DMS53 treated with DMSO at 0.1 percent for 48 hours (cell line): ENCODE measurements around the gene MRPS18C.
A peak's percentile ranks its signal among the peaks of the same experiment; 100 is the strongest.

ENCODE experiments used
- DNase-seq: peaks from one replicate; lab custom pipeline; 2025; ENCODE audit not compliant: unreplicated experiment; lab: John Stamatoyannopoulos, UW

The MRPS18C gene

GRCh38 chr4:83455281-83456183 lies at the start of gene MRPS18C, which contains the start of gene HELQ:
MRPS18C (plus strand) TSS chr4:83456058; CDS start chr4:83456078, 20 bp downstream.
HELQ (minus strand) TSS chr4:83455823; CDS start chr4:83455693, 130 bp downstream.
- peak; percentile 93 for DNase-seq

GRCh38 chr4:83408908-83409307 lies 47.0 kb upstream of the MRPS18C start:
- DNase-seq: no peak

GRCh38 chr4:83413676-83414075 lies 42.2 kb upstream of the MRPS18C start:
- DNase-seq: no peak

GRCh38 chr4:83417566-83417965 lies 38.3 kb upstream of the MRPS18C start:
- no peak for DNase-seq

- no peak for DNase-seq
These were observed 37.6 kb upstream of the MRPS18C start for GRCh38 chr4:83418211-83418610.

- no peak for DNase-seq
These were observed 24.7 kb upstream of the MRPS18C start for GRCh38 chr4:83431200-83431599.

- DNase-seq: no peak
These were observed 19.2 kb upstream of the MRPS18C start for GRCh38 chr4:83436680-83437079.

GRCh38 chr4:83438719-83439118 lies 17.1 kb upstream of the MRPS18C start:
- no peak for DNase-seq

- DNase-seq: no peak
These were observed 15.6 kb upstream of the MRPS18C start for GRCh38 chr4:83440148-83440814.

GRCh38 chr4:83440899-83441298 lies 15.0 kb upstream of the MRPS18C start:
- DNase-seq: no peak

GRCh38 chr4:83449009-83449408 lies 6.8 kb upstream of the MRPS18C start:
- DNase-seq: no peak

GRCh38 chr4:83454686-83455085 lies 1.2 kb upstream of the MRPS18C start:
- DNase-seq: no peak

- no peak for DNase-seq
These were observed 285 bp downstream of the MRPS18C start for GRCh38 chr4:83456184-83456501.

- no peak for DNase-seq
These were observed 17.6 kb downstream of the MRPS18C start for GRCh38 chr4:83473423-83473822.

GRCh38 chr4:83473966-83474365 lies 18.1 kb downstream of the MRPS18C start:
- no peak for DNase-seq

GRCh38 chr4:83484500-83485461 lies 28.9 kb downstream of the MRPS18C start, which contains the start of gene ABRAXAS1:
ABRAXAS1 (minus strand) TSS chr4:83485100; CDS start chr4:83485072, 28 bp downstream.
- peak; percentile 73 for DNase-seq

- no peak for DNase-seq
These were observed 30.7 kb downstream of the MRPS18C start for GRCh38 chr4:83486457-83487129.

- no peak for DNase-seq
These were observed 34.0 kb downstream of the MRPS18C start for GRCh38 chr4:83489711-83490326.

- DNase-seq: peak; percentile 3
These were observed 35.1 kb downstream of the MRPS18C start for GRCh38 chr4:83490876-83491450.
